Heart left ventricle (tissue), 16 donors: Measurements from ENCODE around the gene ZNF92. TPM values are rescaled to one million over a fixed set of nuclear protein-coding genes. Genes with fewer than 3 reads are reported as not detected.
"Not testable (repeated sequence)": the region's sequence is repeated elsewhere in the genome, so short reads cannot be mapped to it uniquely, and the experiment has no call there.

Experiments used
- ATAC-seq, 4 donors: fragments of 200-7000 bp; cut with Tn5 transposase; one replicate each; pipeline ENCODE4 v1.9.1; 2020 to 2022; ENCODE audit warnings: moderate library complexity in 4 of 4, mild to moderate bottlenecking in 3 of 4, moderate number of reproducible peaks in 1 of 4
- DNase-seq, 5 donors: peaks; one replicate each; pipeline ENCODE4 v3.0.0-alpha.2; 2020
- H3K27ac ChIP-seq, 12 donors: fragments of 200-600 bp; sonication (generic) in 4 of 12; one replicate each; pipeline versions ENCODE4 v1.5.0 to v1.8.0; 2016 to 2022; ENCODE audit warnings: mild to moderate bottlenecking in 2 of 12
- H3K27me3 ChIP-seq, 9 donors: fragments of 200-600 bp; sonication (generic) in 2 of 9; one replicate each; pipeline versions ENCODE4 v1.5.1 to v1.8.0; 2016 to 2022; ENCODE audit warnings: mild to moderate bottlenecking in 3 of 9
- H3K36me3 ChIP-seq, 9 donors: fragments of 200-600 bp; sonication (generic) in 2 of 9; one replicate each; pipeline versions ENCODE4 v1.5.0 to v1.8.0; 2018 to 2022; ENCODE audit warnings: mild to moderate bottlenecking in 2 of 9
- H3K4me1 ChIP-seq, 12 donors: fragments of 200-600 bp; sonication (generic) in 4 of 12; one replicate each; pipeline versions ENCODE4 v1.5.0 to v1.8.0; 2016 to 2022; ENCODE audit warnings: mild to moderate bottlenecking in 3 of 12
- H3K4me3 ChIP-seq, 12 donors: fragments of 200-600 bp; sonication (generic) in 4 of 12; one replicate each; pipeline versions ENCODE4 v1.5.0 to v1.8.0; 2017 to 2022; ENCODE audit warnings: mild to moderate bottlenecking in 9 of 12, moderate library complexity in 4 of 12
- H3K9me3 ChIP-seq, 12 donors: fragments of 200-600 bp; sonication (generic) in 4 of 12; one replicate each; pipeline versions ENCODE4 v1.5.0 to v1.8.0; 2016 to 2022; ENCODE audit warnings: mild to moderate bottlenecking in 1 of 12
- CTCF ChIP-seq, 12 donors: fragments of 200-600 bp; sonication (generic) in 4 of 12; IDR thresholded peaks; one replicate each; pipeline versions ENCODE4 v1.5.0 to v1.8.0; 2018 to 2022; ENCODE audit warnings: antibody characterized with exemption in 12 of 12, mild to moderate bottlenecking in 5 of 12
- POLR2A ChIP-seq, 2 donors: fragments of 450-650 bp; IDR thresholded peaks; one replicate each; pipeline ENCODE4 v1.6.1; 2017; ENCODE audit warnings: antibody characterized with exemption in 2 of 2, mild to moderate bottlenecking in 2 of 2, moderate library complexity in 2 of 2
- WGBS, 4 donors: extraction: QIAGEN DNeasy Blood & Tissue Kit in 2 of 4; methylation state at CpG; one replicate each; pipeline versions ENCODE4 v1.1.5 to v1.1.7; 2013 to 2018; 5-methylcytosine and 5-hydroxymethylcytosine counted together
- intact Hi-C, 10 donors: fragments of 100-400 bp; cut with DNase I; formaldehyde crosslinking; loops; one replicate each; pipeline versions ENCODE4 v1.11.1 to v1.14.2; 2022
- polyA plus RNA-seq, 2 donors: library from polyadenylated mRNA; stranded (reverse); fragments of 200-250 nt; gene quantifications; one replicate each; pipeline ENCODE4 v1.2.3, GENCODE V29; 2013
- total RNA-seq, 9 donors: library from RNA; depleted of rRNA in 2 of 9; stranded (reverse); fragments of >200 nt in 2 of 9; fragmentation: NEBNext Ultra II Directional in 3 of 9; extraction: Animal tissue kit (Norgen Biotek cat#: 25700) in 3 of 9; gene quantifications; one replicate each; pipeline versions ENCODE4 v1.1.0 to v1.2.4, GENCODE V29; 2016 to 2023
- donor health status: ischemic (EF 13 %, LVEDD 7.1; RV severe dilation, severe dysfunction).
- donor health status: healthy with polysubstance abuse.
- donor health status: DM: no; HTN: yes; CAD: no.
- donor health status: DM: no; HTN: no; CAD: no.
- donor health status: ischemic (EF 25% LVEDD 6.9; RV normal size, moderate dysfunction).
- donor health status: ischemic (EF 25% LVEDD 5.7; RV mildly dilated, moderate dysfunction).
- donor health status: healthy.
- donor health status: DM: yes; HTN: yes; CAD: no.
- donor health status: ischemic (EF 35%, LVEDD 5.7; RV mildly dilated, moderate dysfunction).
- donor health status: nonischemic (EF 11% LVEDD 7.7; RV severe dilation, severe dysfunction).
- donor health status: DM: yes; HTN: yes; CAD: no.
- donor health status: PGD.
- donor health status: ischemic (EF 29% LVEDD 5.4; RV normal size, mild dysfunction).
- donor health status: nonischemic (EF 23%, LVEDD 6.1; RV moderate dilation, normal function).

ZNF92 gene
- total and polyA plus RNA-seq, 11 donors: 2.4 to 5.0 (median 3.1) TPM

- Histone ChIP-seq H3K27ac (no peak overlapping the region), H3K4me3 (no peak overlapping the region), H3K4me1 (no peaks in the 10 kb centered on the region), H3K27me3 (no peaks in the 10 kb centered on the region), H3K9me3 (peaks cover 0 to 2% (median 0%) of the 10 kb centered on the region in 12 donors), H3K36me3 (no peaks in the 10 kb centered on the region)
- intact Hi-C loops: no loop called here
- ATAC-seq: peak in 1 of 4 donors; percentile 43
- TF ChIP-seq POLR2A (IDR thresholded peaks at IDR 0.05) (no peak), CTCF (IDR thresholded peaks at IDR 0.05) (no peak)
- DNase-seq: no peak
These were observed 67.4 kb downstream of the ZNF92 start for GRCh38 chr7:65441010-65441409.

- WGBS, 4 donors: 43 to 100% (median 93%) methylated on average over 1 of the region's 1 CpG
- DNase-seq: no peak
- H3K27me3 ChIP-seq: no peaks in the 10 kb centered on the region
- no peak for TF ChIP-seq POLR2A (IDR thresholded peaks at IDR 0.05)
- ATAC-seq: no peak
- no peak overlapping the region for H3K4me3 ChIP-seq
- no peak overlapping the region for H3K27ac ChIP-seq
- peaks cover 0 to 3% (median 0%) of the 10 kb centered on the region in 12 donors for H3K4me1 ChIP-seq
- intact Hi-C loops: no loop called here
- no peaks in the 10 kb centered on the region for H3K36me3 ChIP-seq
- H3K9me3 ChIP-seq: peaks cover 0 to 17% (median 0%) of the 10 kb centered on the region in 12 donors
These were observed 70.7 kb downstream of the ZNF92 start for GRCh38 chr7:65444205-65444842.

GRCh38 chr7:65444899-65445823, 71.5 kb downstream of the ZNF92 start:
- Histone ChIP-seq H3K27me3 (no peaks in the 10 kb centered on the region), H3K36me3 (no peaks in the 10 kb centered on the region), H3K27ac (no peak overlapping the region), H3K4me3 (no peak overlapping the region), H3K4me1 (peaks cover 0 to 10% (median 1%) of the 10 kb centered on the region in 12 donors), H3K9me3 (peaks cover 0 to 17% (median 0%) of the 10 kb centered on the region in 12 donors)
- intact Hi-C loops: no loop called here
- WGBS, 4 donors: 73 to 79% (median 77%) methylated on average over 4 of the region's 4 CpGs
- no peak for ATAC-seq
- no peak for DNase-seq
- no peak for TF ChIP-seq POLR2A (IDR thresholded peaks at IDR 0.05)
- no peak for TF ChIP-seq CTCF (IDR thresholded peaks at IDR 0.05)

GRCh38 chr7:65447041-65447440, 73.4 kb downstream of the ZNF92 start:
- TF ChIP-seq CTCF (IDR thresholded peaks at IDR 0.05): peak in 1 of 12 donors; percentile 9
- H3K27ac ChIP-seq, H3K27me3 ChIP-seq, ATAC-seq, DNase-seq, H3K4me3 ChIP-seq, intact Hi-C loops, H3K36me3 ChIP-seq: not testable (repeated sequence)
- Histone ChIP-seq H3K9me3 (peaks cover 0 to 17% (median 0%) of the 10 kb centered on the region in 12 donors), H3K4me1 (peaks cover 0 to 15% (median 1%) of the 10 kb centered on the region in 12 donors)
- WGBS, 4 donors: 73 to 86% (median 76%) methylated on average over 8 of the region's 8 CpGs
